Activated T-helper 1 cell treated with Interleukin-2 at 50 U/mL for 16 hours (primary cell): ENCODE results near the gene ASCC3.

Source experiments
- DNase-seq: peaks from one replicate; pipeline ENCODE4 v3.0.0-alpha.2; 2020; ENCODE audit warnings: low read depth

Gene ASCC3

DNA sequence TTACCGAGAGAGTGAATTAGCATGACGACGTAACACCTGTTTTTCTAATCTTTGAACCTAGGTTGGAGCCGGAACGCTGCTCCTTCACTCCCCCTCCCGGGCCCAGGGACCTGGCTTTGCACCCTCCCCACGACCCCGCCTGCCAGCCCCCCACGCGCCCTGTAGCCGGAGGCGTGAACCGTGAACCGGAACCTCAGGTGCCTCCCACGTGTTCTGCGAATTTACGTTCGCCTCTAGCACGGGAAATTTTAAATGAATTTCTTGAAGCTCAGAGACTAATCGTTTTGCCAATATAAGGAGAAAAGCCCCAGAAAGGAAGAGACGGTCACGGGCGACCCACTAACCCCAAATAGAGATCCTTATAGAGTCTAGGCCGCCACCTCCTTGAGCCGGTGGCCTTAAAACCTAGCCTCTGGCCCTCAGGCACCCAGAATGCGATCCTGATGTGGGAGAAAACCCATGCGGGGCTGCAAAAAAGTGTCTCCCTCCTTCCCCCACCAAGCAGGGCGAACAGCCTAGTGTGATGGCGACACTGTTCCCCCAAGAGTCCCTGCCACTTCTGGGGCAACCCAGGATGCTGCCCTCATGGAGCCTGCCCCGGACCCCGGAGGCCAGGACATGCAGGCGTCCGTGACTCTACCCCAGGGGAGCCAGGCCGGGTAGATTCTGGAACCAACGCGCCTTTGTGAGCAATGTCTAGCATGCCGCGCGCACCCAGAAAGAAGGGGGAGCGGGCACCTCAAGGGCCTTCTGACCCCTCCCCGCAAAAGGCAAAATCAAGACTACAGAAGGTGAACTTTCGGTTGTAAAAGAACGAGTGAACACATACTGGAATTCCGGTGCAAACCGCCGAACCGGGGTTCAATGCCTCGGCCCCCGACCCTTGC lies 413.8 kb downstream of the ASCC3 start:
- no peak for DNase-seq

DNA sequence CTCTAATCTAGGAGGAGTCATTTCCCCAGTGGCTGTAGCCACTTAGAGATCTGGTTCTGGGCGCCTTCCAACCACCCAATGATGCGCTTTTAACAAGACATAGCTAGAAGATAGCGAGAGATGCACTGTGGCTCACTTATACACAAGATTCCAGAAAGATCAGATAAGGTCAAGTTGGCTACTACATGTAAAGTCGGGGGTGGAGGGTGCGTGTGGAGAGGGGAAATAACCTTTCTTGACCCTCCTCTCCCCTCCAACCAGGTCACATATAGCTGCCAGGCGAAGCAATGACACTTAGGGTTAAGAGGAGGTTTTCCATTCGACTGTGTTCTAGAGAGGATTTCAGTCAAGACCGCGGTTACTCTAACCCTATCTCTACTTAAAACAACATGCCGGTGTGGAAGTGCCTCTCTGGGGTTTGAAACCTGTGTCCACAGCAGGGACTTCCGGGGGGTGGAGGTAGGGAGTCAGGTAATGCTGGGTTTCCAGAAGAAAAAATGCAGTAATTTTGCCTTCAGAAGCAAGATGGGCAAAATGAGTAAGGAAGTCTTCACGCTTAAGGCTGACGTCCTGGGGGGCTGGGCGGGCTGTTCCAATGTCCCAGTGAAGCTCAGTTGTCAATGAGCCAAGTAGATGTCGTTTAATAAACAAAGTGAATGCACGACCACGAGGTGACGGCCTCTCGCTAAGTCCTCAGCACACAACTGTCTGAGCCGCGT lies 414.6 kb downstream of the ASCC3 start:
- DNase-seq, result no peak

DNA sequence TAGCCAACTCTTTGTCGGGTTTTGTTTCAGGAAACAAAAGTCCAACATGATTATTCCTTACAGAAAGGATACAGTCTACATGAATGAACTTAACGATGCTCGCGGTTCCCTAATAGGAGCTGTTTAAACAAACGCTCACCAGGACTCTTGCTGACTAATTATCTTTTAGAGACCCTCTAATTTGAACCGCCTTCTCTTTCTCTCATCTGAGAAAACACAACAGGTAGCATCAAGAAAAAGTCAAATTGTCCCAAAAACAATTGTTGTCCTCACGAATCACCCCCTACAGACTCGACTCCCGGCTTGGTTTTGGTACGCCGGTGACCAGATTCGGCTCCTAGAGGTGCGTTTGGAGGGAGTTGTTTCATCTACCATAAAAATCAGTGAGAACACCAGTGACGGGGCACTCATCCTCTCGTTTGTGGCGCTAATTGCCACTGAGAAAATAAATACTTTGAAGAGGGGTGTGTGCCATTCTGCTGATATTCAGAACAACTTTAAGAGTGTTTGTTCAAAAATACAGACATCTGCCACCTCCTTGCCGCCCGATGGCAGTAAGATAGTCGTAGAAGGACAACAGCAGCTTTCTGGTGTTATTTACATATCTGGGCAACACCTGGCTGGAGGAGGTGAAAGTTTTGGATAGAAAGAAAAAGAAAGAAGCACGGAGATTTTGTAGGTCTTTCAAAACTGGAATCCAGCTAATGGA lies 415.3 kb downstream of the ASCC3 start:
- DNase-seq, result no peak

DNA sequence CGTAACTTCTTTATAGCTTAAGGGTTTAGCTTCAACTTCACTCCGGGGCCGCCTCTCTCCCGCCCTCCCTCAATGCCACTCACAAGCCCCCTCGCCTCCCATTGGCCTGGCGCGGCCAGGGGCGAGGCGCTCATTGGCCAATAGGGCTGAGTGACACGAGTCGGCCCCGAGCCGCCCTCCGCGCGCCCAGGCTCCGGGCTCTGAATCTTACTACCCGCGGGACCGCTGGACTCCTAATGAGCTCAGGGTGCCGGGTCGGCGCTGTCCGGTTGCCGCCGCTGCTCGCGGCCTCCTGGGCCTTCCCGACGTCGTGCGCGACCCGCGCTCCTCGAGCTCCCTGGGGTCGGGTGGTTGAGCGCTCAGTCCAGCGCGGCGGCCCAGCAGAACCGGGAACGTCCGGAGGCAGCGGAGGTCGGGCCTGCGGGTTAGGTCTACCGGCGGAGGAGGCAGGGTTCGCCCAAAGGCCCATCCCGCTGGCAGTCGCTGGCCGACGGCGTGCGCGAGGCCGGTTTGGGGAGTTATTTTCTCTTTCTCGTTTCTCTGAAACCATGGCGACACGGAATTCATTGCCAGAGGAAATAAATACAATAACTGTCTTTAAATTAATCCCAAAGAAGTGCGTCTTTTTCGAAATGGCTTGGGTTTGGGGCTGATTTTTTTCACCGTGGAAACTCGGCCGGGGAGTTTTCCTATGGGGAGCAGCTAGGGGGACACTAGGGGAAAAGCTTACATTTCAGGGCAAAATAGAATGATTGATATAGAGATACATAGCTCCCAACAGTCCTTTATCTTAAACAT lies 416.0 kb downstream of the ASCC3 start, which contains the start of gene SIM1:
Gene SIM1, minus strand, starts transcription at position 19 of the 798 bp plus-strand sequence. CDS start 1,453 bp downstream, outside the sequence.
- no peak for DNase-seq

DNA sequence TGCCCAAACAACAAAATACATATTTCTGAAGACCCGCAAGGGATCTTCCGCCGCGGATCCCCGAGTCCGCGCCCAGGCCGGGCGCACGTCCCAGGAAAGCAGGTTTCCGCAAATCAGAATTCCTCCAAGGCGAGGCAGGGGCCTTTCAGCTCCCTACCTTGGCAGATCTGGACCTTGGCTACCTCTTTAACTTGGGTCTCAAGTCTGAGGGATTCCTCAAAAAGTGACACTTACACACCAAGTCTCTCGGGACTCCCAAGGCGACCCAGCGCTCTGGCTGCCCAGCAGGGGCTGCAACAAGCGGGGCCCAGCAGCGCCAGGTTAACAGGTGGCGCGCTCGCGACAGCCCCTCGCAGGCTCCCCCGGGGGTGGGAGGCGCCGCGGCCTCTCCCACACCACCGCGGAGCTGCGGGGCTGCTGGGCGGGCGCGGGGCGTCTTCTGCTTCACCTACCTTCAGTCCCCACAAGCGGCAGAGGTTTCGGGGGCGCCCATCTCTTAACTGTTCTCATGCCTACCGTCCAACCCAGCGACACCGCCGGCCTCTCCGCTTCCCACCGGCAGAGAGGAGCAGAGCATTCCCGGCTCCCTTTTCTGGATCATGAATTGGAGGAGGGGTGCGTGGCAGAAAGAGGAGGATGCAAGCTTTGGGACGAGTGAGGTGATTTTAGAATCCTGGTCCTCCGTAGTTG lies 416.8 kb downstream of the ASCC3 start:
- no peak for DNase-seq

DNA sequence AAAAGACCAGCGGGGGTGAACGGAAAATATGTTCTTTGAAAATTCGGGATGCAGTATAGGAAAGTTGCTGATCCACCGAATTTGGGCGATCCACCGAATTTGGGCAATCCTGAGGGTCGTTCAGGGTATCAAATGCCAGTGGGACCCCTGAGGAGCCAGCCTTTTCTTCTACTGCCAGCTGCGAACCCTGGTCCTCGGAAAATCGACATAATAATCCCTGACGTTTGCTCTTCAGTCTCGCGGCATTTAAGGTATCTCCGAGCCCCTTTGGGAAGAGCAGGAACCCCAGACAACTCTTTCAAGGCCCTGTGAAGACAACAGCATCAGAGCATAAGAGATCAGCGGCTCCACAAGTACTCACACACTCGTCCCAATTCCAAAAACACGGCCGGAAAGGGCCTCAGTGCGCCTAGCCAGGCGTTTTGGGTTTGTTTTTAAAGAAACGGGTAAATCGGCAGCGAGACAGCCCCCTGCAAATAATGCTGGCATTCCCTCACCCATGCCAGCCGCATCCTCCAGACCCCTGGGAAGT lies 417.4 kb downstream of the ASCC3 start:
- DNase-seq, result no peak

DNA sequence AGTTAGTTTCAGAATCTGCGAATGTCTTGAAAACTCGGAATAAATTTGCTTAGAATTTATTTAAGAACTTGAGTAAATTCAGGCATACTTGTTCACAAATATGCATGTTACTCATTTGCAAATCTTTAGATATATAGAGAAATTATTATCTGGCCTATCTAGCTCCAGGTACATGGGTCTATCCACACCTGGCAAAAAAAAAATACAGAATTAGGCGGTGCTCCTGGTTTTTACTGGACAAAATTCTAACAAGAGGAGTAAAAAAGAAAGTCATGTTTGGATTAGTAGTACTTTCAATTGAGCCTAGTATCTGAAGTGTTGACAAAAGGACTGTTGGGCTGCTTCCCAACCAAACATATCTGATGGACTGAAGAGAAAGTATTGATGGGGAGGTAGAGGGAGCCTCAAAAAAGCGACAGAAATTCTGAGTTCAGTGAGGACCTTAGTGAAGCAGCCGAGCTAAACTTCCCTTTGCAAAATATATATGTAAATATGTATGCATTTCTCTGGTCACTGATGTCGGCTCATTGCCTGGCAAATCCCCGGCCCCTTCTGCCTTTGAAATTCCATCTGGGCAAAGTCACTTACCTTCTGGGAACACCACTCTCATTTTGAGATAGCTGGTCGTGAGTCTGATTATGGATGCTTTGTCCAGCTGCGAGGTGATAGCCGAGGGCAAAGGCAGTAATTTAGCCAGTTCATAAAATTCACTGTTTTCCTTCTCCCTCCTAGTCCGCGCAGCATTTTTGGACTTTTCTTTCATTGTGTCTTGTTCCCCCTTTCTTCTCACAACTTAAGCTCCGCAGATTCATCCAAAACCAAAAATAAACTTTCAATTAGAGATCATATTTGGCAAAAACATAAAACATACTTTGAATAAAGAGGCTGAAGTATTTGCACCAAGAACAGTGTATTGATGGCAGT lies 418.2 kb downstream of the ASCC3 start:
- DNase-seq, result no peak

DNA sequence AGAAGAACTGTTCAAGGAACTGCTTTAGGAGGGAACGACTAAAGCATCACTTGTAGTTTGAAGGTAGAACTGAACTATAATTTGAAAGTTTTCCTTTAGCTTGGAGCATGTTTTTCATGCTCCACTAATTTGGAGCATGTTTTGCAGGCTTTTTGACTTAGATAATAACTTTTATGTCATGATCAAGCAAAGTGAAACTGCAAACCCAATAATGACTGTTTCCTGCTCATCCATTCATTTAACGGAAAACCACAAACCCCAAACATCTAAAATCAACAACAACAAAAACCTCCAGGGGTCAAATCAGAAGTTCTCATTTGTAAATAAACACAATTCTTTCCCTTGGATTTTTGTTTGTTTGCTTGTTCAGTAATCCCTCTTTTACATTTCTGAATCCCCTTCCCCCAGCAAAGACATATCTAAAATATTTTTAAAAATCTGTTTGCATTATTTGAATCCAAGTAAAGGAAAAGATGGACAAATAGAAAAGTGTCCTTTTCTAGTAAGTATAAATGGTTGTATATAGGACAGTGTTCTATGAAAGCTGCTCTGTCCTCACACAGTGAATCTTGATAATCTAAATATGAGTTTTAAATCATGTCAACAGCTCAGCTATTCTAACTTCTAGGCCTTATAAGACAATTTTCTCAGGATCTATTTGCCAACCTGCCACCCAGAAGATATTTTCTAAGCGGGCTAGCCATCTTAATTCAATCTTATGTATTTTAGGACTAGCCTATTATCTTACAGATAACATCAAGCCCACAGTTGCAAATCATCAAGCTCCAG lies 419.0 kb downstream of the ASCC3 start:
- DNase-seq, result no peak

DNA sequence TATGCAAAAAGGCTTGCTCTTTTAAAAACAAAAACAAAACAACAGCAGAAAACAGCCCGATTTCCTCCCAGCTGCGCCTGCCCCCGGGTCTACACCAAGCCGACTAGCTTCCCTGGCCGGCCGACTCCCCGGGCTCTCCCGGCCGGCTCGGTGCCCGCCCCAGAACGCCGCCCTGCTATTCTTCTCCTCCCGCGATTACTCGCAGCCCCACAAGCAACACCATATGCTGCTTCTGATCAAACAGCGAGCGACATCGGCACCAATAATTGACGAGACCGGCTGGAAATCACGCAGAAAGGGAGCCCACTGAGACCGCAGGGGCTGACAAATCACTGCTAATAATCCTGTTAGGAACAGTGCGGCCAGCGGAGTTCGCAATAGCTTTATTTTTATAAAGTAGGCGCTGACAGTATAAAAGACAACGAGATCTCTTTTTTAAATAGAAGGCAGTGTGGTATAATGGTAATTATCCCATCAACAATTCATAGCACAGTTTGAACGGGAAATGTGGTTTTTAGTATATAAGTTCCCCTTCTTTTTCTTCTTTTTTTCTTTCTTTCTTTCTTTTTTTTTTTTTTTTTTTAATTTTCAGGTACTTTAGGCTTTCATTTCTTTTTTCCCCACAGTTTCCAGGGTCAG lies 419.7 kb downstream of the ASCC3 start:
- no peak for DNase-seq

DNA sequence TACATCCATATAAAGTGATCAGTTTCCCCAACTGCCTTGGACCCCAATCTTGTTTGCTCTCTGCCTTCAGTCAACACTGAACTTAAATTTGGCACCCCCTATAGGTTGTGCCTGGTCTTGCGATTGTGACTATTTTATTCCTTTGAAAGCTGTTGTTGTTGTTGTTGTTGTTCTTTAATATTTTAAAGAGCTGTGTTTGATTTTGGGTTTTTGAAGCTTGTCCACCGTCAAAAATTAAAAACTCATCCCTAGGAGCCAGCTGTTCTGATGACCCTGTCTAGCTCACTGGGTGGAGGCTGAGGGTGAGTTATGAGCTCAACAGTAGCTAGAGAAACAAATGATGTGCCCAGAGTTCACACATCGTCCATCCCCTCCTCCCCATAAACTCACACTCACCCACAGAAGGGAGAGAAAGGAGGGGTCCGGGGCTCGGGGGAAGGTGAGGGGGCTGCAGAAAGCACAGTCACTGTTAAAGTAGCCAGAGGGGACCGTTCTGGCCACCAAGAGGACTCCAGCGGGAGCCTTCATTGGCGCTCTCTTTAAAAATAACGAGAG lies 420.4 kb downstream of the ASCC3 start:
- DNase-seq, result no peak

DNA sequence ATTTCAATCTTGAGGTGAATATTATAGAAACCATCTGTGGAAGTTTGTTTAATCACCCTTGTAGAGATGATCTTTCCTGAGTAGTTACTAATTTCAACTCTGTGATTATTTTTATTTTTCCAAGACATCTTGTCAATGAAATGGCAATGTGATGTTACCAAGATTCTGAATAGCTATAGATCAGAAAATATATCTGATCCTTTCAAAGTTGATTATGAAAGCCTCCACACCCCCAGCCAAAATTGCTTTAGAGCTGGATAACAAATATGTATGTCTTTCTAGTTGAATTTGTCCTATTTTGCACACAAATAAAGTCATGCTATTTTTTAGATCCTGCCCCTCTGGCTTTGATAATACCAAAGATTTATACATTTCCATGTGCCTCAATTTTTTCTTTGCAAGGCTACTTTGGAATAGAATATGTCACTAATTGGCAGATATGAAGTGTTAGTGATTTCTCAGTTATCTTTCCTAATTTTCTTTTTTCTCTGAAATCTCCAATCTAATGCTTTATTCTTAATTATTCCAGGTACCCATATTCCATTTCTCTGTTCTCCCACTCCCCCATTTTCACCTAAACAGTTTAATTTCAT lies 421.4 kb downstream of the ASCC3 start:
- no peak for DNase-seq

DNA sequence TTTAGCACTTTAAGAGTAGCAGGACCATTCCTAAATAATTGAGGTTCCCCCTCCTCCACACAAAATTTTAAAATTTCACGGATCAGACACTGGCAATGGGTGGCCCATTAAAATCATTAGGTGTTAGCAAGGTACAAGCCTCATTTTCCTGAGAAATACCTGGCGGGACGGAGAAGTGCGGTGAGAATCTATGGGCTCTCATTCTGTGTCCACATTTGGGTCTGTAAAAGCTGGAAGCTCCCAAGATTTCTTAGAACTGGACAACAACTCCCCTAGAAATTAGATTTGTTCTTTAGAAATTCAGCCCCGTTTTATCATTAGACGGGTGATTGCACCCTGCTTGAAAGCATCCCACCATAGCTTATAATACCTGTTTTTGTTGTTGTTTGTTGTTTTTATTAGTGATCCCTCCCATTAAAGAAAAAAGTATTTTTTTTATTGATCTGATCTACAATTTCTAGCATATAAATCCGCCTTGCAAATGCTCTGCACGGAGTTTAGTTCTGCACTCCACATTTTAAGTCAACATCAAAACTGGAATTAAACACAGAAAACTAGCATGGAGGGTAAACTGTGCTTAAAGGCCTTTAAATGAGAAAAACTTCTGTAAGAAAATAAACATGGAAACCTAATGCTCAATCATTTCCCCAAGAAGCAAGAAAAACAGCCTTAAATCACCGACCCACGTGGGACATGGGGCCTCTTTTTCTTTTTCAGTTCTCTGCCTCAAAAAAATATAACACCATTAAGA lies 422.1 kb downstream of the ASCC3 start:
- no peak for DNase-seq
